ENCODE results near the gene EBLN1.

The EBLN1 gene

DNA sequence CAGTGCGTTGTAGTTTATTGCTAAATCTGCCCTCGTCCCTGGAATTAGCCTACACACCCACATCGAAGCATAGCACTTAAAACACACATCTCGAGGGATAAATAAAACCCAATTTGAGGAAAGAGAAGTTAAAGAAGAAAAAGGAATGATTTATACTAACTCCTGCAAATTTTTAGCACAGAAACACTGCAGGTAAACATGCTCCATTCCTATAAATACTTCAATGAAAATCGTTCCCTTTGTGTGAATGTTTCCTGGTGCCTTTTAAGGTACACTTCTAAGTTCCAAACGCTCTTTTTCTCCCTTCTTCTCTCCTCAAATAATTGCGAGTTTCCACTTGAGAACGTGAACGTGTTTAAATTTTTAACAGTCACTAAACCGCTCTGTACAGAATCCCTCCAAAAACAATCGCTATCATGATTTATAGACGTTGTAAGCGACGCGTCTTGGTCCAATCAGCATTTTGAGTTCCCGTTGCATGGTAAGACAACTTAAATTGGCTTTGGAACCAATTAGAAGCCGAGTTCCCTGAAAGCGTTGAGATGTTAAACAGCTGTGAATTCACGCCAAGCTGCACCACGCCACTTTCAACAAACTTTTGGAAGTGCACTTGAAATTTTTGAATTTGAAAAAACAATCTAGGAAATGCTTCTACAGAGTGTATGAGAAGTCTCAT, 12.5 kb upstream of the EBLN1 start:
- Histone ChIP-seq H4K5ac (ENCODE audit: low read length) (no peak overlapping the region), H3K18ac (ENCODE audit: low read length) (no peak overlapping the region), H3K4me3 (ENCODE audit: low read length) (peak overlapping the region; percentile 87), H2BK120ac (ENCODE audit: low read depth, low read length) (no peak overlapping the region), H3K27me3 (ENCODE audit: insufficient read depth, low read length, poor library complexity) (no peaks in the 10 kb centered on the region), H2BK5ac (ENCODE audit: low read length) (no peak overlapping the region), H3K79me2 (ENCODE audit: control insufficient read depth, insufficient read depth, low read length) (no peaks in the 10 kb centered on the region), H2BK15ac (replicated peaks; ENCODE audit: low read depth) (no peak overlapping the region), H3K79me1 (ENCODE audit: low read length) (no peaks in the 10 kb centered on the region), H3K4me2 (ENCODE audit: low read length) (peak overlapping the region; percentile 51), H3K27ac (ENCODE audit: low read depth, low read length) (no peak overlapping the region), H2AK5ac (ENCODE audit: low read length) (no peak overlapping the region), H3K9ac (ENCODE audit: low read length) (peak overlapping the region; percentile 70), H3K4ac (ENCODE audit: low read depth, low read length) (no peak overlapping the region), H3K36me3 (ENCODE audit: control insufficient read depth, insufficient read depth, low read length) (no peaks in the 10 kb centered on the region), H3K56ac (ENCODE audit: low read length) (peak overlapping the region; percentile 69), H3K23ac (ENCODE audit: low read length) (no peak overlapping the region), H4K8ac (ENCODE audit: low read depth, low read length) (no peak overlapping the region), H3K4me1 (ENCODE audit: control insufficient read depth, low read depth, low read length) (no peaks in the 10 kb centered on the region)
- DNase-seq = peak; percentile 55
- WGBS (ENCODE audit: extremely low coverage, insufficient coverage, low lambda C conversion rate) = no CpG with 5 or more reads among the region's 20 CpGs

DNA sequence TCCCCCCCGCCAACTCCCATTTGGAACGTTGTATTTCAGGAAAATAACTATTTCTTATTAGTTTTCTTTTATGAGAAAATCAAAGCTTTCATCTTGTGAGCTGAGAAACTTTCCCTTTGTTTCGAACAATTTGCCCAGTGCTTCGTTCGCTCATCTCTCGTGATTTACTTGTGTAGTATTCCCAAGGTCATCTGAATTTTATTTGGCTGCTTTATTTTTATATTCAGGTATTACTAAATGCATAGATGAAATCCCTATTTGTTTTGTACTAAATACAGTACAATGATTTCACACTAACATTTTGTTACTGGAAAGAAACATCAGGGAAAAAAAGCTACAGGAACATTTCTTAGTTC, 12.0 kb upstream of the EBLN1 start:
- Histone ChIP-seq H2BK5ac (ENCODE audit: low read length) (no peak overlapping the region), H3K18ac (ENCODE audit: low read length) (no peak overlapping the region), H3K27me3 (ENCODE audit: insufficient read depth, low read length, poor library complexity) (no peaks in the 10 kb centered on the region), H3K4me1 (ENCODE audit: control insufficient read depth, low read depth, low read length) (no peaks in the 10 kb centered on the region), H3K79me2 (ENCODE audit: control insufficient read depth, insufficient read depth, low read length) (no peaks in the 10 kb centered on the region), H2AK5ac (ENCODE audit: low read length) (no peak overlapping the region), H3K9ac (ENCODE audit: low read length) (peak overlapping the region; percentile 70), H3K4me2 (ENCODE audit: low read length) (peak overlapping the region; percentile 53), H3K4me3 (ENCODE audit: low read length) (peak overlapping the region; percentile 87), H4K5ac (ENCODE audit: low read length) (no peak overlapping the region), H2BK120ac (ENCODE audit: low read depth, low read length) (no peak overlapping the region), H3K56ac (ENCODE audit: low read length) (peak overlapping the region; percentile 69), H2BK15ac (replicated peaks; ENCODE audit: low read depth) (no peak overlapping the region), H3K4ac (ENCODE audit: low read depth, low read length) (no peak overlapping the region), H3K36me3 (ENCODE audit: control insufficient read depth, insufficient read depth, low read length) (no peaks in the 10 kb centered on the region), H3K79me1 (ENCODE audit: low read length) (no peaks in the 10 kb centered on the region), H4K8ac (ENCODE audit: low read depth, low read length) (no peak overlapping the region), H3K27ac (ENCODE audit: low read depth, low read length) (no peak overlapping the region), H3K23ac (ENCODE audit: low read length) (no peak overlapping the region)
- no peak for DNase-seq
- WGBS (ENCODE audit: extremely low coverage, insufficient coverage, low lambda C conversion rate) = no CpG with 5 or more reads among the region's 6 CpGs

DNA sequence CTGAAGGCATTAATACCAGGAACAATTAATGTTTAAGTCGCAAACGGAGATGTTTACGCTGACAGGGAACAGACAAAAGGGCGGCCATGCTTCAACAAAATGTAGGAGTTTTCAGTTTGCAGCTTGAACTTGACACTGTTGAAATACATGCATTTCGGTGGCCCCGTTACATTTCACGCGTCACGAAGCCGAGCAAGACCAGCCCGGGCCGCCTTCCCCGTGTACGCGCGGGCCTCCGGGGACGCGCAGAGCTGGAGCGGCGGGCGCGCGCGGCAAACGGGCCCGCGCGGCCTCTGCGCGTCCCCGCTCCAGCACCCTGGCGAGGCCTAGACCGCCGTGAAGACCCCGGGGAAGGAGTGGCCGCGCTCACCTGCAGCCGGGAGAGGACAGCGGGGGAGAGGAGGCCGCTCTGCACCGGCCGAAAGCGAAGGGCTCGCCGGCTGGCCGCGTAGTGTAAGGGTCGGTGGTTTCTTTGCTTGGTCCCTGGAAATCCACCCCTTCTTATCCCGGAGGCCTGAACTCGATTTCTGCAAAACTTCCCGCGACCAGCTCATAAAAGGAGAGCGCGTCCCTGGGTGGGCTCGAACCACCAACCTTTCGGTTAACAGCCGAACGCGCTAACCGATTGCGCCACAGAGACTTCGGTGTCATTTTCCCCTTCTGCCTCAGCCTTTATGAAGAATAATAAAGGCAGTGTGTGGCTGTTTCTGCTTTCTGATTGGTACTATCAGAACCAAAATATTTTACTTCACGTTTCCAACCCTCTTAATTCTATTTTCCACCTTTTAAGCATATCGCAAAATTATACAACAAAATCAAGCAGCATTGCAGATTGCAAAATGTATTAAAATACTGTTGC, 11.4 kb upstream of the EBLN1 start:
- no peak overlapping the region for H2BK5ac ChIP-seq (ENCODE audit: low read length)
- peak overlapping the region; percentile 70 for H3K9ac ChIP-seq (ENCODE audit: low read length)
- no peaks in the 10 kb centered on the region for H3K36me3 ChIP-seq (ENCODE audit: control insufficient read depth, insufficient read depth, low read length)
- no peak overlapping the region for H2BK15ac ChIP-seq (replicated peaks; ENCODE audit: low read depth)
- WGBS (ENCODE audit: extremely low coverage, insufficient coverage, low lambda C conversion rate) = no CpG with 5 or more reads among the region's 65 CpGs
- no peak overlapping the region for H3K23ac ChIP-seq (ENCODE audit: low read length)
- no peak overlapping the region for H3K4ac ChIP-seq (ENCODE audit: low read depth, low read length)
- no peaks in the 10 kb centered on the region for H3K79me1 ChIP-seq (ENCODE audit: low read length)
- peak overlapping the region; percentile 80 for H3K27ac ChIP-seq (ENCODE audit: low read depth, low read length)
- peak overlapping the region; percentile 53 for H3K4me2 ChIP-seq (ENCODE audit: low read length)
- no peaks in the 10 kb centered on the region for H3K79me2 ChIP-seq (ENCODE audit: control insufficient read depth, insufficient read depth, low read length)
- peak overlapping the region; percentile 84 for H3K56ac ChIP-seq (ENCODE audit: low read length)
- H3K4me1 ChIP-seq (ENCODE audit: control insufficient read depth, low read depth, low read length) = no peaks in the 10 kb centered on the region
- no peak overlapping the region for H4K5ac ChIP-seq (ENCODE audit: low read length)
- peak overlapping the region; percentile 87 for H3K4me3 ChIP-seq (ENCODE audit: low read length)
- H3K27me3 ChIP-seq (ENCODE audit: insufficient read depth, low read length, poor library complexity) = no peaks in the 10 kb centered on the region
- no peak overlapping the region for H2BK120ac ChIP-seq (ENCODE audit: low read depth, low read length)
- H2AK5ac ChIP-seq (ENCODE audit: low read length) = no peak overlapping the region
- H3K18ac ChIP-seq (ENCODE audit: low read length) = no peak overlapping the region
- peak; percentile 97 for DNase-seq
- no peak overlapping the region for H4K8ac ChIP-seq (ENCODE audit: low read depth, low read length)

DNA sequence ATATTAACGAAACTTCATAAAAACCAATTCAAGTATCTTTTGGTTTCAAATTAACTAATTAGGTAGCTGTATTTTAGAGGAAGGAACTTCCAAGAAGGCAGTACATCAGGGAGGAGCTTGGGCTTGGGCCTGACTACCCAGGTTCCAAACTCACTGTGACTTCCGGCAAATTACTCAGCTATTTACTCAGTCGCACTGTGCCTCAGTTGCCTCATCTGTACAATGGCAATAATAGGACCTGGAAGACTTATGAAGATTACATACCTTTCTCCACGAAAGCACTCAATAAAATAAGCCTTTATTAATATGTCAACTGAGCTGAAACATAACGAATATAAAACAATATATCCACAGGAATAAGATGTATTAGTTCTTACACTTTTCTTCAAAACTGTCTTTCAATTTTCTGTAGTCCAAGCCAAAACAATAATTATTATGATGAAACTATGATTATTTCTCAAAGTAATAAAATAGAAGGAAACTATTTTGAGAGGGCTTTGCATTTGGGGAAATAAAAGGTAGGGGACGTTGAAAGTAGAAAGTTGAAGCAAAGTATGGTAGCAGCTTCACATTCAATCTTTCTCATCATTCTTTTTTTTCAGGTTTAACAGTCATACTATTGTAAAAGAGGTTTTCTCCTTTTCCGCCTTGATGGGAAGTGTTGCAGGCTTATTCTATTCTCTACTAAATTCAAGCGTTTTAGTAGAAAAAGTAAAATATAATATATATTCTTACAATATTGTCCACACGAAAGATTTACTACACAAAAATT, 10.5 kb upstream of the EBLN1 start:
- Histone ChIP-seq H3K79me1 (ENCODE audit: low read length) (no peaks in the 10 kb centered on the region), H3K23ac (ENCODE audit: low read length) (no peak overlapping the region), H2BK5ac (ENCODE audit: low read length) (no peak overlapping the region), H3K56ac (ENCODE audit: low read length) (peak overlapping the region; percentile 84), H4K8ac (ENCODE audit: low read depth, low read length) (no peak overlapping the region), H2AK5ac (ENCODE audit: low read length) (no peak overlapping the region), H3K18ac (ENCODE audit: low read length) (no peak overlapping the region), H3K79me2 (ENCODE audit: control insufficient read depth, insufficient read depth, low read length) (no peaks in the 10 kb centered on the region), H2BK15ac (replicated peaks; ENCODE audit: low read depth) (no peak overlapping the region), H3K27me3 (ENCODE audit: insufficient read depth, low read length, poor library complexity) (no peaks in the 10 kb centered on the region), H3K36me3 (ENCODE audit: control insufficient read depth, insufficient read depth, low read length) (no peaks in the 10 kb centered on the region), H3K4me1 (ENCODE audit: control insufficient read depth, low read depth, low read length) (no peaks in the 10 kb centered on the region), H4K5ac (ENCODE audit: low read length) (no peak overlapping the region), H2BK120ac (ENCODE audit: low read depth, low read length) (no peak overlapping the region), H3K27ac (ENCODE audit: low read depth, low read length) (no peak overlapping the region), H3K9ac (ENCODE audit: low read length) (peak overlapping the region; percentile 66), H3K4me3 (ENCODE audit: low read length) (peak overlapping the region; percentile 84), H3K4ac (ENCODE audit: low read depth, low read length) (no peak overlapping the region), H3K4me2 (ENCODE audit: low read length) (no peak overlapping the region)
- DNase-seq = no peak
- no CpG with 5 or more reads among the region's 9 CpGs for WGBS (ENCODE audit: extremely low coverage, insufficient coverage, low lambda C conversion rate)

DNA sequence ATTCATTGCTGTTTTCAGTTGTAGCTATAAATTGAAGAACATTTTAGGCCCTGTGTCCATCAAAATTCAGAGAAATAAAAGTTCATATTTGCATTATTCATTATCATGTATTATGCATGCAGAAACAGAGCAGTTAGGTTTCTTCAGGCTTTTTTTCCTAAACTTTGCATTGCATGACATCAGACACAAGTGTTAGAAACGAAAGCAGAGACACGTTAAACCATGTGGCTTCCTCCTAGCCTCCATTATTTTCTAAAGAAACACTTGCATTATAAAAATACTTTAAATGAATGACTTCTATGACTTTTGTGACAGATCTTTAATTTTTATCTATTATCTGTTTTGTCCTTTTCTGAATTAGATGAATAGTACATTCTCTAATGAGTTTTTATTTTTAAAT, 8.8 kb upstream of the EBLN1 start:
- no CpG with 5 or more reads among the region's 2 CpGs for WGBS (ENCODE audit: extremely low coverage, insufficient coverage, low lambda C conversion rate)
- H3K4me1 ChIP-seq (ENCODE audit: control insufficient read depth, low read depth, low read length) = no peaks in the 10 kb centered on the region

More for the DNA sequence above, 8.8 kb upstream of the EBLN1 start:
- H2BK5ac ChIP-seq (ENCODE audit: low read length) = no peak overlapping the region
- no peak overlapping the region for H3K9ac ChIP-seq (ENCODE audit: low read length)
- no peak overlapping the region for H3K56ac ChIP-seq (ENCODE audit: low read length)
- H2AK5ac ChIP-seq (ENCODE audit: low read length) = no peak overlapping the region
- no peaks in the 10 kb centered on the region for H3K79me1 ChIP-seq (ENCODE audit: low read length)
- no peak overlapping the region for H2BK120ac ChIP-seq (ENCODE audit: low read depth, low read length)
- no peak overlapping the region for H3K4me2 ChIP-seq (ENCODE audit: low read length)
- no peak overlapping the region for H3K18ac ChIP-seq (ENCODE audit: low read length)
- no peak for DNase-seq
- H3K23ac ChIP-seq (ENCODE audit: low read length) = no peak overlapping the region
- no peak overlapping the region for H3K27ac ChIP-seq (ENCODE audit: low read depth, low read length)
- no peak overlapping the region for H3K4me3 ChIP-seq (ENCODE audit: low read length)
- H3K79me2 ChIP-seq (ENCODE audit: control insufficient read depth, insufficient read depth, low read length) = no peaks in the 10 kb centered on the region
- no peak overlapping the region for H4K5ac ChIP-seq (ENCODE audit: low read length)
- no peaks in the 10 kb centered on the region for H3K27me3 ChIP-seq (ENCODE audit: insufficient read depth, low read length, poor library complexity)
- no peak overlapping the region for H3K4ac ChIP-seq (ENCODE audit: low read depth, low read length)
- no peak overlapping the region for H4K8ac ChIP-seq (ENCODE audit: low read depth, low read length)
- H3K36me3 ChIP-seq (ENCODE audit: control insufficient read depth, insufficient read depth, low read length) = no peaks in the 10 kb centered on the region
- no peak overlapping the region for H2BK15ac ChIP-seq (replicated peaks; ENCODE audit: low read depth)
